Uterus (tissue), 2 donors: ENCODE measurements around the gene GJA5.

Experiments used
- POLR2A ChIP-seq, 2 donors: fragments of 450-650 bp; IDR thresholded peaks; one replicate each; pipeline ENCODE4 v1.6.1; 2016; ENCODE audit warnings: antibody characterized with exemption in 2 of 2, mild to moderate bottlenecking in 1 of 2, moderate library complexity in 1 of 2
- TF ChIP-seq, protein P1 (sequence below), 4 experiments: fragments of 200-600 bp in 2 of 4; fragments of 450-650 bp in 2 of 4; sonication (generic) in 2 of 4; IDR thresholded peaks; one replicate each; pipeline ENCODE4 v1.5.1; 2016 to 2019; ENCODE audit warnings: antibody characterized with exemption in 4 of 4, mild to moderate bottlenecking in 2 of 4, moderate library complexity in 1 of 4

GRCh38 chr1:147752511-147752910, 7.9 kb downstream of the GJA5 start:
- TF ChIP-seq, protein P1, sequence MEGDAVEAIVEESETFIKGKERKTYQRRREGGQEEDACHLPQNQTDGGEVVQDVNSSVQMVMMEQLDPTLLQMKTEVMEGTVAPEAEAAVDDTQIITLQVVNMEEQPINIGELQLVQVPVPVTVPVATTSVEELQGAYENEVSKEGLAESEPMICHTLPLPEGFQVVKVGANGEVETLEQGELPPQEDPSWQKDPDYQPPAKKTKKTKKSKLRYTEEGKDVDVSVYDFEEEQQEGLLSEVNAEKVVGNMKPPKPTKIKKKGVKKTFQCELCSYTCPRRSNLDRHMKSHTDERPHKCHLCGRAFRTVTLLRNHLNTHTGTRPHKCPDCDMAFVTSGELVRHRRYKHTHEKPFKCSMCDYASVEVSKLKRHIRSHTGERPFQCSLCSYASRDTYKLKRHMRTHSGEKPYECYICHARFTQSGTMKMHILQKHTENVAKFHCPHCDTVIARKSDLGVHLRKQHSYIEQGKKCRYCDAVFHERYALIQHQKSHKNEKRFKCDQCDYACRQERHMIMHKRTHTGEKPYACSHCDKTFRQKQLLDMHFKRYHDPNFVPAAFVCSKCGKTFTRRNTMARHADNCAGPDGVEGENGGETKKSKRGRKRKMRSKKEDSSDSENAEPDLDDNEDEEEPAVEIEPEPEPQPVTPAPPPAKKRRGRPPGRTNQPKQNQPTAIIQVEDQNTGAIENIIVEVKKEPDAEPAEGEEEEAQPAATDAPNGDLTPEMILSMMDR (IDR thresholded peaks at IDR 0.05): no peak
- TF ChIP-seq POLR2A (IDR thresholded peaks at IDR 0.05): no peak
